HCT116 (cell line): ENCODE results near the gene TSPAN15. TPM values are rescaled to one million over a fixed set of nuclear protein-coding genes. Genes with fewer than 3 reads are reported as not detected.

Source experiments
- ATAC-seq: fragments of 200-7000 bp; cut with Tn5 transposase; 2 replicates; pipeline ENCODE4 v1.9.1; 2020; ENCODE audit warnings: mild to moderate bottlenecking, moderate library complexity
- BruUV-seq: library from RNA; stranded (reverse); fragments of 400-500 nt; replicated peaks from 2 replicates; lab custom pipeline; 2021; lab: Mats Ljungman, UMichigan
- CTCF ChIA-PET: fragments of 300-600 bp; sonication (Branson Sonifier 250); formaldehyde crosslinking; loops from one replicate; lab custom pipeline; 2021; ENCODE audit warnings: antibody characterized with exemption; lab: Charles Lee
- POLR2A ChIA-PET: fragments of 300-600, 350-600 bp; sonication (Branson Sonifier 250); formaldehyde crosslinking; loops from one replicate; lab custom pipeline; 2021; ENCODE audit warnings: antibody characterized with exemption; lab: Charles Lee
- RAD21 ChIA-PET, 2 experiments: fragments of 300-600 bp; sonication (Branson Sonifier 250); formaldehyde crosslinking; loops; one replicate each; lab custom pipeline; 2023; ENCODE audit warnings: low total read pairs in 2 of 2; ENCODE audit not compliant: uncharacterized antibody in 2 of 2, unreplicated experiment in 2 of 2, low non-redundant PET in 1 of 2; lab: Charles Lee
- DNase-seq: peaks from one replicate; pipeline ENCODE4 v3.0.0-alpha.2; 2010; ENCODE audit warnings: low read depth, low spot score
- H2AFZ ChIP-seq: fragments of 200-600 bp; shearing (Covaris generic), sonication (generic); 2 replicates; pipeline ENCODE4 v1.6.1; 2017; ENCODE audit warnings: low read depth, mixed run types, mixed read lengths, antibody characterized with exemption, low read length; ENCODE audit not compliant: poor library complexity, severe bottlenecking
- H3K27ac ChIP-seq: 2 replicates; pipeline ENCODE4 v1.5.1; 2012; ENCODE audit warnings: low read depth, low read length
- H3K27me3 ChIP-seq: fragments of 200-600 bp; sonication (generic); 2 replicates; pipeline ENCODE4 v1.6.1; 2016; ENCODE audit warnings: mixed run types, low read length, mixed read lengths; ENCODE audit not compliant: insufficient read depth
- H3K36me3 ChIP-seq, 2 experiments: fragments of 200-500 bp in 1 of 2; fragments of 200-600 bp in 1 of 2; sonication (Bioruptor generic) in 1 of 2; sonication (generic) in 1 of 2; 2 replicates each; pipeline versions ENCODE4 v1.5.1 to v1.6.1; 2014 to 2016; ENCODE audit warnings: low read length in 2 of 2, inconsistent platforms in 1 of 2, mixed read lengths in 1 of 2, mixed run types in 1 of 2; ENCODE audit not compliant: insufficient read depth in 2 of 2, control insufficient read depth in 1 of 2
- H3K4me1 ChIP-seq, 2 experiments: fragments of 200-600 bp in 1 of 2; sonication (generic) in 1 of 2; 2 replicates each; pipeline versions ENCODE4 v1.5.1 to v1.6.1; 2012 to 2017; ENCODE audit warnings: low read length in 2 of 2, inconsistent platforms in 1 of 2, mild to moderate bottlenecking in 1 of 2, mixed read lengths in 1 of 2, mixed run types in 1 of 2, moderate library complexity in 1 of 2; ENCODE audit not compliant: insufficient read depth in 2 of 2, control insufficient read depth in 1 of 2
- H3K4me2 ChIP-seq: fragments of 200-600 bp; sonication (generic); 2 replicates; pipeline ENCODE4 v1.6.1; 2017; ENCODE audit warnings: mixed run types, low read length, mixed read lengths
- H3K4me3 ChIP-seq, 2 experiments: fragments of 200-600 bp in 1 of 2; sonication (generic) in 1 of 2; replicated peaks in 1 of 2; 2 replicates each; pipeline ENCODE4 v1.5.1; 2011 to 2016; ENCODE audit warnings: low read length in 2 of 2, control low read depth in 1 of 2, low read depth in 1 of 2, mild to moderate bottlenecking in 1 of 2, mixed read lengths in 1 of 2, mixed run types in 1 of 2
- H3K79me2 ChIP-seq: fragments of 200-600 bp; sonication (generic); 2 replicates; pipeline ENCODE4 v1.6.1; 2017; ENCODE audit warnings: mild to moderate bottlenecking, mixed run types, low read length, moderate library complexity, mixed read lengths; ENCODE audit not compliant: insufficient read depth
- H3K9ac ChIP-seq: fragments of 200-600 bp; sonication (generic); 2 replicates; pipeline ENCODE4 v1.6.1; 2016; ENCODE audit warnings: low read length, mixed read lengths
- H3K9me2 ChIP-seq: fragments of 200-600 bp; sonication (generic), shearing (Covaris generic); 2 replicates; pipeline ENCODE4 v1.6.1; 2017; ENCODE audit warnings: mixed run types, mild to moderate bottlenecking, moderate library complexity; ENCODE audit not compliant: insufficient read depth
- H3K9me3 ChIP-seq, 2 experiments: fragments of 200-500 bp in 1 of 2; fragments of 200-600 bp in 1 of 2; sonication (Bioruptor generic) in 1 of 2; sonication (generic) in 1 of 2; 2 replicates each; pipeline ENCODE4 v1.6.1; 2014 to 2017; ENCODE audit warnings: low read length in 2 of 2, mixed read lengths in 2 of 2, inconsistent platforms in 1 of 2, low read depth in 1 of 2, mild to moderate bottlenecking in 1 of 2, mixed run types in 1 of 2, moderate library complexity in 1 of 2; ENCODE audit not compliant: control insufficient read depth in 1 of 2, insufficient read depth in 1 of 2
- H4K20me1 ChIP-seq: fragments of 200-600 bp; sonication (generic), shearing (Covaris generic); 2 replicates; pipeline ENCODE4 v1.6.1; 2017; ENCODE audit warnings: mixed run types, mild to moderate bottlenecking, moderate library complexity; ENCODE audit not compliant: insufficient read depth
- CBX3 ChIP-seq: IDR thresholded peaks from 2 replicates; pipeline ENCODE4 v1.6.1; 2012; ENCODE audit warnings: low read depth
- ELF1 ChIP-seq: IDR thresholded peaks from 2 replicates; pipeline ENCODE4 v1.6.1; 2012; ENCODE audit warnings: low read depth, borderline replicate concordance
- EZH2 ChIP-seq: fragments of 200-600 bp; sonication (generic); IDR thresholded peaks from 2 replicates; pipeline ENCODE4 v1.6.1; 2017; ENCODE audit warnings: antibody characterized with exemption, mixed run types
- EZH2phosphoT487 ChIP-seq: fragments of 200-600 bp; IDR thresholded peaks from 2 replicates; pipeline ENCODE4 v1.6.1; 2018; ENCODE audit warnings: antibody characterized with exemption, borderline replicate concordance
- JUND ChIP-seq: IDR thresholded peaks from 2 replicates; pipeline ENCODE4 v1.6.1; 2012
- POLR2A ChIP-seq: IDR thresholded peaks from 2 replicates; pipeline ENCODE4 v1.7.0; 2011; ENCODE audit warnings: borderline replicate concordance; ENCODE audit not compliant: insufficient read depth, insufficient read length; ENCODE audit errors: extremely low read depth
- POLR2AphosphoS5 ChIP-seq: IDR thresholded peaks from 2 replicates; pipeline ENCODE4 v1.6.1; 2011; ENCODE audit warnings: mild to moderate bottlenecking, low read depth, low read length, moderate library complexity
- RAD21 ChIP-seq: IDR thresholded peaks from 2 replicates; pipeline ENCODE4 v1.6.1; 2012; ENCODE audit warnings: low read depth, mild to moderate bottlenecking
- SIN3A ChIP-seq: IDR thresholded peaks from 2 replicates; pipeline ENCODE4 v1.6.1; 2012; ENCODE audit warnings: low read depth
- SP1 ChIP-seq: IDR thresholded peaks from 2 replicates; pipeline ENCODE4 v1.6.1; 2012; ENCODE audit warnings: low read depth
- TCF7L2 ChIP-seq: IDR thresholded peaks from 2 replicates; pipeline ENCODE4 v1.7.0; 2011; ENCODE audit warnings: borderline replicate concordance, inconsistent platforms; ENCODE audit not compliant: insufficient read depth, insufficient read length; ENCODE audit errors: extremely low read depth
- YY1 ChIP-seq: IDR thresholded peaks from 2 replicates; pipeline ENCODE4 v1.6.1; 2011; ENCODE audit warnings: low read length, low read depth, moderate library complexity, mild to moderate bottlenecking; ENCODE audit not compliant: insufficient replicate concordance; ENCODE audit errors: extremely low read depth
- intact Hi-C: fragments of 100-400 bp; cut with micrococcal nuclease; formaldehyde crosslinking; loops from 2 replicates; pipeline ENCODE4 v1.10.0; 2022
- total RNA-seq: library from RNA; stranded (reverse); gene quantifications from one replicate; pipeline ENCODE4 v1.2.1, GENCODE V29; 2021; ENCODE audit not compliant: unreplicated experiment
- TF ChIP-seq, protein P1 (sequence below), 3 experiments: fragments of 200-600 bp in 1 of 3; sonication (generic) in 1 of 3; IDR thresholded peaks in 2 of 3; conservative IDR thresholded peaks in 1 of 3; 2 replicates each; pipeline ENCODE4 v1.5.1; 2012 to 2017; ENCODE audit warnings: low read depth in 2 of 3, low read length in 2 of 3, antibody characterized with exemption in 1 of 3, borderline replicate concordance in 1 of 3, control low read depth in 1 of 3, mild to moderate bottlenecking in 1 of 3, mixed read lengths in 1 of 3, mixed run types in 1 of 3, moderate library complexity in 1 of 3; ENCODE audit not compliant: insufficient read depth in 1 of 3
- TF ChIP-seq, protein P2 (sequence below): IDR thresholded peaks from 2 replicates; pipeline ENCODE4 v1.6.1; 2012; ENCODE audit warnings: low read depth
- TF ChIP-seq, protein P3 (sequence below): IDR thresholded peaks from 2 replicates; pipeline ENCODE4 v1.6.1; 2011; ENCODE audit warnings: mild to moderate bottlenecking, low read length, moderate library complexity; ENCODE audit not compliant: insufficient replicate concordance; ENCODE audit errors: extremely low read depth
- TF ChIP-seq, protein P4 (sequence below): IDR thresholded peaks from 2 replicates; pipeline ENCODE4 v1.6.1; 2012

The TSPAN15 gene
- total RNA-seq, 1 experiment from 2014 or later = 16.0 TPM

DNA sequence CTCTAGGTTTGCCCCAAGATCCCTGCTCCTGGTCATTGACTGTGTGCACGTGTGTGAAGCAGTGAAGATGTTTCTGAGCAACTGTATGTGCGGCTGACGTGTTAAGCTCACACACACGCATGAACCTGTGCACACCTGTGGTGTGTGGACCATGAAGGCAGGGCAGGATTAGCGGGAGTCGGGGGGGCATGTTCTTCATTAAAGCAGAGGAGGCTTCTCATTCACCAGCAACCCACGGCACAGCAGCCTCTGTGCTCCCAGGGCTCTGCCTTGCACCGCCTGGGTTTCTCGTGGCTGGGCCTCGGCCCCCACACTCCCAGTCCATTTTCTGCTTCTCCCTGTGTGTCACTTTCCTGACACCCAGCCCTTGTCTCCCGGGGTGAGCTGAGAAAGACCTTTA lies 33.7 kb upstream of the TSPAN15 start:
- Histone ChIP-seq H3K9ac (no peak overlapping the region), H3K27me3 (no peaks in the 10 kb centered on the region), H3K4me1 (peaks cover 3 to 15% of the 10 kb centered on the region in 2 experiments; a peak in 2 of 4 replicates), H3K27ac (no peak overlapping the region), H3K9me3 (no peaks in the 10 kb centered on the region), H3K79me2 (no peaks in the 10 kb centered on the region), H2AFZ (no peak overlapping the region), H3K36me3 (no peaks in the 10 kb centered on the region), H4K20me1 (no peaks in the 10 kb centered on the region), H3K9me2 (no peaks in the 10 kb centered on the region), H3K4me2 (no peak overlapping the region), H3K4me3 (no peak overlapping the region)
- RAD21 ChIA-PET = no interaction called here
- TF ChIP-seq POLR2A (no peak), EZH2 (no peak), SIN3A (no peak), TCF7L2 (no peak), EZH2phosphoT487 (no peak), SP1 (no peak), JUND (no peak), POLR2AphosphoS5 (no peak), CBX3 (no peak), YY1 (no peak), RAD21 (no peak), ELF1 (no peak)
- TF ChIP-seq, protein P1, sequence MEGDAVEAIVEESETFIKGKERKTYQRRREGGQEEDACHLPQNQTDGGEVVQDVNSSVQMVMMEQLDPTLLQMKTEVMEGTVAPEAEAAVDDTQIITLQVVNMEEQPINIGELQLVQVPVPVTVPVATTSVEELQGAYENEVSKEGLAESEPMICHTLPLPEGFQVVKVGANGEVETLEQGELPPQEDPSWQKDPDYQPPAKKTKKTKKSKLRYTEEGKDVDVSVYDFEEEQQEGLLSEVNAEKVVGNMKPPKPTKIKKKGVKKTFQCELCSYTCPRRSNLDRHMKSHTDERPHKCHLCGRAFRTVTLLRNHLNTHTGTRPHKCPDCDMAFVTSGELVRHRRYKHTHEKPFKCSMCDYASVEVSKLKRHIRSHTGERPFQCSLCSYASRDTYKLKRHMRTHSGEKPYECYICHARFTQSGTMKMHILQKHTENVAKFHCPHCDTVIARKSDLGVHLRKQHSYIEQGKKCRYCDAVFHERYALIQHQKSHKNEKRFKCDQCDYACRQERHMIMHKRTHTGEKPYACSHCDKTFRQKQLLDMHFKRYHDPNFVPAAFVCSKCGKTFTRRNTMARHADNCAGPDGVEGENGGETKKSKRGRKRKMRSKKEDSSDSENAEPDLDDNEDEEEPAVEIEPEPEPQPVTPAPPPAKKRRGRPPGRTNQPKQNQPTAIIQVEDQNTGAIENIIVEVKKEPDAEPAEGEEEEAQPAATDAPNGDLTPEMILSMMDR (IDR thresholded peaks at IDR 0.05 in 2 of 3, conservative IDR thresholded peaks at IDR 0.05 in 1 of 3; ENCODE audit: borderline replicate concordance in 1 of 3, insufficient read depth in 1 of 3, low read depth in 2 of 3, low read length in 2 of 3) = no peak
- TF ChIP-seq, protein P2, sequence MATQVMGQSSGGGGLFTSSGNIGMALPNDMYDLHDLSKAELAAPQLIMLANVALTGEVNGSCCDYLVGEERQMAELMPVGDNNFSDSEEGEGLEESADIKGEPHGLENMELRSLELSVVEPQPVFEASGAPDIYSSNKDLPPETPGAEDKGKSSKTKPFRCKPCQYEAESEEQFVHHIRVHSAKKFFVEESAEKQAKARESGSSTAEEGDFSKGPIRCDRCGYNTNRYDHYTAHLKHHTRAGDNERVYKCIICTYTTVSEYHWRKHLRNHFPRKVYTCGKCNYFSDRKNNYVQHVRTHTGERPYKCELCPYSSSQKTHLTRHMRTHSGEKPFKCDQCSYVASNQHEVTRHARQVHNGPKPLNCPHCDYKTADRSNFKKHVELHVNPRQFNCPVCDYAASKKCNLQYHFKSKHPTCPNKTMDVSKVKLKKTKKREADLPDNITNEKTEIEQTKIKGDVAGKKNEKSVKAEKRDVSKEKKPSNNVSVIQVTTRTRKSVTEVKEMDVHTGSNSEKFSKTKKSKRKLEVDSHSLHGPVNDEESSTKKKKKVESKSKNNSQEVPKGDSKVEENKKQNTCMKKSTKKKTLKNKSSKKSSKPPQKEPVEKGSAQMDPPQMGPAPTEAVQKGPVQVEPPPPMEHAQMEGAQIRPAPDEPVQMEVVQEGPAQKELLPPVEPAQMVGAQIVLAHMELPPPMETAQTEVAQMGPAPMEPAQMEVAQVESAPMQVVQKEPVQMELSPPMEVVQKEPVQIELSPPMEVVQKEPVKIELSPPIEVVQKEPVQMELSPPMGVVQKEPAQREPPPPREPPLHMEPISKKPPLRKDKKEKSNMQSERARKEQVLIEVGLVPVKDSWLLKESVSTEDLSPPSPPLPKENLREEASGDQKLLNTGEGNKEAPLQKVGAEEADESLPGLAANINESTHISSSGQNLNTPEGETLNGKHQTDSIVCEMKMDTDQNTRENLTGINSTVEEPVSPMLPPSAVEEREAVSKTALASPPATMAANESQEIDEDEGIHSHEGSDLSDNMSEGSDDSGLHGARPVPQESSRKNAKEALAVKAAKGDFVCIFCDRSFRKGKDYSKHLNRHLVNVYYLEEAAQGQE = no peak
- TF ChIP-seq, protein P3, sequence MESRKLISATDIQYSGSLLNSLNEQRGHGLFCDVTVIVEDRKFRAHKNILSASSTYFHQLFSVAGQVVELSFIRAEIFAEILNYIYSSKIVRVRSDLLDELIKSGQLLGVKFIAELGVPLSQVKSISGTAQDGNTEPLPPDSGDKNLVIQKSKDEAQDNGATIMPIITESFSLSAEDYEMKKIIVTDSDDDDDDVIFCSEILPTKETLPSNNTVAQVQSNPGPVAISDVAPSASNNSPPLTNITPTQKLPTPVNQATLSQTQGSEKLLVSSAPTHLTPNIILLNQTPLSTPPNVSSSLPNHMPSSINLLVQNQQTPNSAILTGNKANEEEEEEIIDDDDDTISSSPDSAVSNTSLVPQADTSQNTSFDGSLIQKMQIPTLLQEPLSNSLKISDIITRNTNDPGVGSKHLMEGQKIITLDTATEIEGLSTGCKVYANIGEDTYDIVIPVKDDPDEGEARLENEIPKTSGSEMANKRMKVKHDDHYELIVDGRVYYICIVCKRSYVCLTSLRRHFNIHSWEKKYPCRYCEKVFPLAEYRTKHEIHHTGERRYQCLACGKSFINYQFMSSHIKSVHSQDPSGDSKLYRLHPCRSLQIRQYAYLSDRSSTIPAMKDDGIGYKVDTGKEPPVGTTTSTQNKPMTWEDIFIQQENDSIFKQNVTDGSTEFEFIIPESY = no peak
- TF ChIP-seq, protein P4, sequence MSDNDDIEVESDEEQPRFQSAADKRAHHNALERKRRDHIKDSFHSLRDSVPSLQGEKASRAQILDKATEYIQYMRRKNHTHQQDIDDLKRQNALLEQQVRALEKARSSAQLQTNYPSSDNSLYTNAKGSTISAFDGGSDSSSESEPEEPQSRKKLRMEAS = no peak
- no TSS peak for BruUV-seq
- ATAC-seq (no peak), DNase-seq (no peak)
- CTCF ChIA-PET = interaction anchor here (1.4 kb wide), 1 partner anchor 9 kb away, joined by 3 read pairs; no protein-coding TSS in a partner anchor
- intact Hi-C loops = no loop called here
- POLR2A ChIA-PET = no interaction called here
